ENCODE measurements around the gene C19orf53. TPM values are rescaled to one million over a fixed set of nuclear protein-coding genes. Genes with fewer than 3 reads are reported as not detected.

C19orf53 gene
- total RNA-seq, 1 donor from 2014 or later, result 68.0 TPM

GRCh38 chr19:13817615-13818371, 43.5 kb downstream of the C19orf53 start:
- Histone ChIP-seq H3K36me3 (peaks cover 47% of the 10 kb centered on the region), H3K4me1 (peaks cover 7% of the 10 kb centered on the region), H3K9me3 (no peaks in the 10 kb centered on the region), H3K27me3 (ENCODE audit: low read depth) (no peaks in the 10 kb centered on the region), H3K4me3 (peak overlapping the region; percentile 45), H3K27ac (peak overlapping the region; percentile 27)
- intact Hi-C loops (cut with DNase I), result no loop called here
- peak; percentile 89 for DNase-seq
- peak; percentile 91 for ATAC-seq
- no peak for TF ChIP-seq CTCF (IDR thresholded peaks at IDR 0.05)

DNA sequence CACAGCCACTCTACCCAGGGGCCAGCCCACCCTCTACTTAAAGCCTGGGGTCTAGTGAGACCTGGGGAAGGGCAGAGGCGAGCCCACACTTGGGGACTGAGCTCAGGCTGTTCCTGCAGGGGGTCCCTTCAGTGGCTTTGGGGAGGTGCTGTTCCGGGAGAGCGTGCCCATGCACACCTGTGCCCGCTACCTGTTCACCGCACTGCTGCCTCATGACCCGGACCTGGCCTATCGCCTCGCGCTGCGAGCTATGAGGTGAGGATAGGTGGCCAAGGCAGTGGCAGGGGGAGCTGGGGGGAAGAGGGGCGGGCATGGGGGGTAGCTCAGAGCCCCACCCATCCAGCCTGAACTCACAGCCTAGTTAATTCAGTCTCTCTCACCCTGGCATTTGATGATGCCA, 45.0 kb downstream of the C19orf53 start:
- DNase-seq (no peak), ATAC-seq (no peak)
- no peak for TF ChIP-seq CTCF (IDR thresholded peaks at IDR 0.05)
- peaks cover 43% of the 10 kb centered on the region for H3K36me3 ChIP-seq
- no peak overlapping the region for H3K4me3 ChIP-seq
- no peak overlapping the region for H3K27ac ChIP-seq
- no peaks in the 10 kb centered on the region for H3K27me3 ChIP-seq (ENCODE audit: low read depth)
- no peaks in the 10 kb centered on the region for H3K9me3 ChIP-seq
- intact Hi-C loops (cut with DNase I), result no loop called here
- H3K4me1 ChIP-seq, result peaks cover 11% of the 10 kb centered on the region

- intact Hi-C loops (cut with DNase I), result no loop called here
- ATAC-seq (no peak), DNase-seq (no peak)
- Histone ChIP-seq H3K36me3 (peaks cover 32% of the 10 kb centered on the region), H3K4me3 (no peak overlapping the region), H3K27ac (no peak overlapping the region), H3K9me3 (no peaks in the 10 kb centered on the region), H3K4me1 (peaks cover 11% of the 10 kb centered on the region), H3K27me3 (ENCODE audit: low read depth) (no peaks in the 10 kb centered on the region)
- no peak for TF ChIP-seq CTCF (IDR thresholded peaks at IDR 0.05)
Measured at GRCh38 chr19:13821292-13821691, 47.0 kb downstream of the C19orf53 start.

DNA sequence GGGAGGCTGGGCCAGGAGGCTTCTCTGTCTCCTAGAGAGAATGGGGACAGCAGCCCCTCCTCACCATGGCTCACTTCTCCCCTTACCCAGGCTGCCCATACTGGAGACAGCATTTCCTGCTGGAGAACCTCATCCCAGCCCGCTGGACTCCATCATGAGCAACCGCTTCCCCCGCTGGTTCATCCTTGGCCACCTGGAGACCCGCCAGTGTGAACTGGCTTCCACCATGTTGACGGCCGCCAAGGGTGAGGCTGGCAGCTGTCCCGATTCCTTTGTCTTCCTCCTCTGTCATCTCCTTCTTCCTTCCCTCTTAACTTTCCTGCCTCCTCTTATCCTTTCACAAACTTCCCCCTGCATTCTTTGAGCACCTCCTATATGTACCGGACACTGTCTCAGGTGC, 49.0 kb downstream of the C19orf53 start:
- H3K27me3 ChIP-seq (ENCODE audit: low read depth), result no peaks in the 10 kb centered on the region
- TF ChIP-seq CTCF (IDR thresholded peaks at IDR 0.05), result no peak
- H3K36me3 ChIP-seq, result peaks cover 37% of the 10 kb centered on the region
- no peak overlapping the region for H3K4me3 ChIP-seq
- H3K27ac ChIP-seq, result no peak overlapping the region
- ATAC-seq (no peak), DNase-seq (no peak)
- intact Hi-C loops (cut with DNase I), result no loop called here
- H3K9me3 ChIP-seq, result no peaks in the 10 kb centered on the region
- peaks cover 11% of the 10 kb centered on the region for H3K4me1 ChIP-seq

GRCh38 chr19:13823901-13824300, 49.6 kb downstream of the C19orf53 start:
- intact Hi-C loops (cut with DNase I), result no loop called here
- no peaks in the 10 kb centered on the region for H3K9me3 ChIP-seq
- H3K27ac ChIP-seq, result no peak overlapping the region
- no peak for DNase-seq
- no peaks in the 10 kb centered on the region for H3K27me3 ChIP-seq (ENCODE audit: low read depth)
- H3K36me3 ChIP-seq, result peaks cover 42% of the 10 kb centered on the region
- no peak for ATAC-seq
- no peak overlapping the region for H3K4me3 ChIP-seq
- H3K4me1 ChIP-seq, result peaks cover 11% of the 10 kb centered on the region
- TF ChIP-seq CTCF (IDR thresholded peaks at IDR 0.05), result no peak
